Glomerular visceral epithelial cell (primary cell): ENCODE data around the gene NAT8L.

ENCODE experiments used
- DNase-seq: peaks from one replicate; pipeline ENCODE4 v3.0.0-alpha.2; 2016; ENCODE audit errors: extremely low spot score

Gene NAT8L

GRCh38 chr4:2075987-2076907 is 17.1 kb downstream of the NAT8L start:
- no peak for DNase-seq

- DNase-seq, result no peak
Observed at GRCh38 chr4:2076908-2077536, 17.9 kb downstream of the NAT8L start.

- no peak for DNase-seq
Observed at GRCh38 chr4:2077537-2078460, 18.7 kb downstream of the NAT8L start.

- no peak for DNase-seq
Observed at GRCh38 chr4:2078584-2078983, 19.5 kb downstream of the NAT8L start.

- DNase-seq, result no peak
Observed at GRCh38 chr4:2079006-2079405, 19.9 kb downstream of the NAT8L start.

GRCh38 chr4:2079926-2080325 is 20.8 kb downstream of the NAT8L start:
- no peak for DNase-seq

- DNase-seq, result no peak
Observed at GRCh38 chr4:2080429-2081300, 21.5 kb downstream of the NAT8L start.

GRCh38 chr4:2081540-2081939 is 22.4 kb downstream of the NAT8L start:
- no peak for DNase-seq

GRCh38 chr4:2082118-2082517 is 23.0 kb downstream of the NAT8L start:
- no peak for DNase-seq

- no peak for DNase-seq
Observed at GRCh38 chr4:2082627-2083026, 23.5 kb downstream of the NAT8L start.

GRCh38 chr4:2083116-2083825 is 24.1 kb downstream of the NAT8L start:
- DNase-seq, result no peak

GRCh38 chr4:2083826-2084160 is 24.7 kb downstream of the NAT8L start:
- no peak for DNase-seq

GRCh38 chr4:2084316-2084715 is 25.2 kb downstream of the NAT8L start:
- DNase-seq, result no peak

- no peak for DNase-seq
Observed at GRCh38 chr4:2085496-2085901, 26.4 kb downstream of the NAT8L start.

- no peak for DNase-seq
Observed at GRCh38 chr4:2087170-2087569, 28.0 kb downstream of the NAT8L start.

- no peak for DNase-seq
Observed at GRCh38 chr4:2089222-2089621, 30.1 kb downstream of the NAT8L start.

- DNase-seq, result no peak
Observed at GRCh38 chr4:2090642-2091041, 31.5 kb downstream of the NAT8L start.

- DNase-seq, result no peak
Observed at GRCh38 chr4:2091990-2092668, 33.0 kb downstream of the NAT8L start.

- DNase-seq, result no peak
Observed at GRCh38 chr4:2092669-2093053, 33.5 kb downstream of the NAT8L start.

- DNase-seq, result no peak
Observed at GRCh38 chr4:2093265-2093664, 34.1 kb downstream of the NAT8L start.
